DND-41 (cell line): Measurements from ENCODE around the gene RBM44.
A peak's percentile ranks its signal among the peaks of the same experiment; 100 is the strongest.

Experiments used
- ATAC-seq: fragments of 200-7000 bp; cut with Tn5 transposase; 3 replicates; pipeline ENCODE4 v1.9.1; 2021; ENCODE audit warnings: low read depth; ENCODE audit not compliant: insufficient read depth
- DNase-seq: peaks from one replicate; pipeline ENCODE4 v3.0.0-alpha.2; 2020
- H2AFZ ChIP-seq: 2 replicates; pipeline ENCODE4 v1.6.0; 2012; ENCODE audit warnings: low read depth, low read length
- H3K27ac ChIP-seq: 2 replicates; pipeline ENCODE4 v1.5.1; 2012; ENCODE audit warnings: low read length, inconsistent platforms
- H3K27me3 ChIP-seq: fragments of 200-600 bp; sonication (generic); 2 replicates; pipeline ENCODE4 v1.6.0; 2012; ENCODE audit warnings: low read length, mild to moderate bottlenecking, inconsistent platforms; ENCODE audit not compliant: insufficient read depth, poor library complexity
- H3K36me3 ChIP-seq: 2 replicates; pipeline ENCODE4 v1.5.1; 2012; ENCODE audit warnings: low read length, inconsistent platforms; ENCODE audit not compliant: insufficient read depth
- H3K4me1 ChIP-seq: 2 replicates; pipeline ENCODE4 v1.5.1; 2012; ENCODE audit warnings: mild to moderate bottlenecking, low read length; ENCODE audit not compliant: insufficient read depth
- H3K4me2 ChIP-seq: 2 replicates; pipeline ENCODE4 v1.6.0; 2012; ENCODE audit warnings: mild to moderate bottlenecking, moderate library complexity, low read length, inconsistent platforms; ENCODE audit not compliant: insufficient read depth
- H3K4me3 ChIP-seq, 2 experiments: fragments of 200-600 bp in 1 of 2; shearing (Covaris generic) in 1 of 2; 2 replicates each; pipeline ENCODE4 v1.5.1; 2012 to 2016; ENCODE audit warnings: inconsistent platforms in 2 of 2, low read length in 2 of 2, mild to moderate bottlenecking in 2 of 2, low read depth in 1 of 2, moderate library complexity in 1 of 2
- H3K79me2 ChIP-seq: 2 replicates; pipeline ENCODE4 v1.6.0; 2012; ENCODE audit warnings: low read length, inconsistent platforms; ENCODE audit not compliant: insufficient read depth
- H3K9ac ChIP-seq: 2 replicates; pipeline ENCODE4 v1.6.0; 2012; ENCODE audit warnings: low read depth, mild to moderate bottlenecking, inconsistent platforms, low read length, moderate library complexity
- H3K9me3 ChIP-seq: 2 replicates; pipeline ENCODE4 v1.5.1; 2012; ENCODE audit warnings: low read length, moderate library complexity, mild to moderate bottlenecking, inconsistent platforms; ENCODE audit not compliant: insufficient read depth, severe bottlenecking
- H4K20me1 ChIP-seq: 2 replicates; pipeline ENCODE4 v1.6.0; 2012; ENCODE audit warnings: low read length; ENCODE audit not compliant: insufficient read depth
- CTCF ChIP-seq: IDR thresholded peaks from 2 replicates; pipeline ENCODE4 v1.5.1; 2012; ENCODE audit warnings: borderline replicate concordance, low read length, moderate library complexity, mild to moderate bottlenecking; ENCODE audit not compliant: poor library complexity, severe bottlenecking; ENCODE audit errors: extremely low read depth
- EZH2 ChIP-seq: IDR thresholded peaks from 3 replicates; pipeline ENCODE4 v1.6.1; 2012; ENCODE audit warnings: borderline replicate concordance, low read depth, mild to moderate bottlenecking, moderate library complexity, low read length, inconsistent platforms; ENCODE audit not compliant: severe bottlenecking

Gene RBM44

DNA sequence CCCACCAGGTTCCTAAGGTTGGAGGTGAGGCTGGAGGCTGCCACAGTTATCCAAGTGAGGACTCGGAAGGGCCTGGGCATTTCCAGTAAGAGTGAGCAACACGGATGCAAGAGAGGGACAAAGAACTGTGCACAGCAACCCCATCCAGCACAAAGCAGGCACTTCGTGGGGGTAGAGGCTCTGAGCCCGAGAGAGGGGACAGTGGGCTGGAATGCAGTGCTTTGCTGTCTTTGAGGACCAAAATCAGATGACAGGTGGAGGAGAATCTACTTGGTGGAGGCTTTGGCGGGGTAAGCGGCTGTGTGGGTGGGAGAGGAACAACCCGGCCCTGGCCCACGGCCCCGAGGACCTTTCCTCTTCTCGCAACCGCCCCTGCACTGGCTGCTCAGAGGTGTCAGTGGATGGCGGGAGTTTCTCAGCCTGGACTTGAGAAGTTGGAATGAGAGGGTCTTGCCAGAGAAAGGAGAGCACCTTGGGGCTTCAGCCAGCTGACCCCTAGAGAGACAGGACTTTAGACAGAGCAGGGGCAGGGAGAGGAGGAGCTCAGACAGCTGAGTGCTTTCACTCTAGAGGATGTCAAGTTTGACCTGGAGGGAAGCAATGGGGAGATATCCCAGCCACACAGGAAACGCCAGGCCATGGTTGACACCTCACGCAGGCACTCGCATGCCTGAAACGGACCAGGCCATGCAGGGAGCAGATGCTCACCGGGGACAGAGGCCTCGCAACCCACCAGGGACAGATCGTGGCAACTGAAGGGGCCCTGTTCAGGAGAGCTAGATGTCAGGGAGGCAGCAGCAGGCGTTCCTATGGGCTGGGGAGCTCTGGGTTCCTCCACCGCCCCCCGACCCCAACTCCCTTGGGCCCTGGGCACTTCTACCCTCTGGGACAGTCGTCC, 72.4 kb downstream of the RBM44 start:
- Histone ChIP-seq H3K4me2 (no peak overlapping the region), H4K20me1 (no peaks in the 10 kb centered on the region), H3K9ac (no peak overlapping the region), H3K79me2 (no peaks in the 10 kb centered on the region), H3K4me3 (no peak overlapping the region), H3K9me3 (no peaks in the 10 kb centered on the region), H3K36me3 (no peaks in the 10 kb centered on the region), H3K27ac (no peak overlapping the region), H3K4me1 (peaks cover 5% of the 10 kb centered on the region), H3K27me3 (peaks cover 27% of the 10 kb centered on the region), H2AFZ (no peak overlapping the region)
- DNase-seq: no peak
- ATAC-seq: no peak
- TF ChIP-seq CTCF: no peak
- TF ChIP-seq EZH2: no peak

DNA sequence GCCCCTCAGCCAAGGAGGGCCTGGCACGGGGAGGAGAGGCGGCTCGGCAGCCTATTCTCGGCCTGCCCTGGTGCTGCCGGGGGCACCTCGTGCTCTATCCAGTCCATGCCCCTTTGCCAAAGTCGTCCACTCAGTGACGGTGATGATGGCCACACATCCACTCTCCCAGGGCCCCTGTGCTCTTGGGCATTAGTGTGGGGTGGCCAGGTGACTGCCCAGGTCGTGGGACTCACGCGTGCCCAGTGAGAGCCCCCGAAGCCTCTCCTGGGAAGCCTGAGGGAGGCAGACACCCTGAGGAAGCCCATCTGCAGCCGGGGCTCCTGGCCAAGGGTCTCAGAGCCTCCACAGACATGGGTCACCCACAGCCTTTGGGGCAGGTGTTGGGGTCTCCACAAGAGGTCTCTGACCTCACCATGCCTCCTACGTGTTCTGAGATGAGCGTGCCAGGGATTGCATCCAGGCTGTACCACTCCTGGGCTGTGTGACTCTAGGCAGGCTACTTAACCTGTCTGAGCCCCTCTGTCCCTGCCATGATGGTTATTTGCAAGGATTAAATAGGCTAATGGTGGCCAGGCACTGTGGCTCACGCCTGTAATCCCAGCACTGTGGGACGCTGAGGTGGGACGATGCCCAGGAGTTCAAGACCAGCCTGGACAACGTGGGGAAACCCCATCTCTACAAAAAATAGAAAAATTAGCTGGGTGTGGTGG, 73.8 kb downstream of the RBM44 start:
- Histone ChIP-seq H3K27ac (no peak overlapping the region), H3K79me2 (no peaks in the 10 kb centered on the region), H3K4me3 (no peak overlapping the region), H2AFZ (no peak overlapping the region), H3K9me3 (no peaks in the 10 kb centered on the region), H3K36me3 (no peaks in the 10 kb centered on the region), H4K20me1 (no peaks in the 10 kb centered on the region), H3K4me2 (no peak overlapping the region), H3K27me3 (peaks cover 26% of the 10 kb centered on the region), H3K9ac (no peak overlapping the region), H3K4me1 (peaks cover 5% of the 10 kb centered on the region)
- ATAC-seq: no peak
- DNase-seq: no peak
- TF ChIP-seq CTCF: no peak

GRCh38 chr2:237873421-237873831, 74.8 kb downstream of the RBM44 start:
- DNase-seq: peak; percentile 26
- H3K4me2 ChIP-seq: no peak overlapping the region; the same call in 1 of the 2 replicates
- H3K27me3 ChIP-seq: peaks cover 18% of the 10 kb centered on the region
- H3K4me1 ChIP-seq: peaks cover 5% of the 10 kb centered on the region
- ATAC-seq: peak; percentile 81
- no peak overlapping the region for H2AFZ ChIP-seq
- no peak overlapping the region for H3K9ac ChIP-seq
- H3K4me3 ChIP-seq: no peak overlapping the region
- H3K27ac ChIP-seq: no peak overlapping the region
- TF ChIP-seq EZH2 (no peak), CTCF (no peak)
- H4K20me1 ChIP-seq: no peaks in the 10 kb centered on the region
- H3K79me2 ChIP-seq: no peaks in the 10 kb centered on the region
- no peaks in the 10 kb centered on the region for H3K36me3 ChIP-seq
- no peaks in the 10 kb centered on the region for H3K9me3 ChIP-seq
